Uterus (tissue), 2 donors: ENCODE data around the gene CYFIP1.

Experiments
- POLR2A ChIP-seq, 2 donors: fragments of 450-650 bp; IDR thresholded peaks; one replicate each; pipeline ENCODE4 v1.6.1; 2016; ENCODE audit warnings: antibody characterized with exemption in 2 of 2, mild to moderate bottlenecking in 1 of 2, moderate library complexity in 1 of 2
- TF ChIP-seq, protein P1 (sequence below), 4 experiments: fragments of 200-600 bp in 2 of 4; fragments of 450-650 bp in 2 of 4; sonication (generic) in 2 of 4; IDR thresholded peaks; one replicate each; pipeline ENCODE4 v1.5.1; 2016 to 2019; ENCODE audit warnings: antibody characterized with exemption in 4 of 4, mild to moderate bottlenecking in 2 of 4, moderate library complexity in 1 of 4

DNA sequence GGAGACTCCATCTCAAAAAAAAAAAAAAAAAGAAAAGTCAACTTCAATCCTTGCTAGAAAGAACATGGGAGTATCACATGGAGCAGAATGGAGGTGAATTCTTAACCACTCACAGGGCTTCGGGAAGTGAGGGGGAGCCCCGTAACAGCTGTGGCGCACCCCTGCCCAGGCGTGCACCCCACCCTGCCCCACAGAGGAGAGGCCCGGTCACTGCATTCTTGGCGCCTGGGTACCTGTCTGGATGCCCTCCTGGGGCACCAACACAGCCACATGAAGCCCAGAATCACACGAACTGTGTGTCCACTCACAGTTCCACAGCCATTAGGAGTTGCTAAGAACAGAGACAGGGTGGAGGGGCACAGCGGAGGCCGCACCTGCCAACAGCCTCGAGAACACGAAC is 89.9 kb downstream of the CYFIP1 start:
- TF ChIP-seq, protein P1, sequence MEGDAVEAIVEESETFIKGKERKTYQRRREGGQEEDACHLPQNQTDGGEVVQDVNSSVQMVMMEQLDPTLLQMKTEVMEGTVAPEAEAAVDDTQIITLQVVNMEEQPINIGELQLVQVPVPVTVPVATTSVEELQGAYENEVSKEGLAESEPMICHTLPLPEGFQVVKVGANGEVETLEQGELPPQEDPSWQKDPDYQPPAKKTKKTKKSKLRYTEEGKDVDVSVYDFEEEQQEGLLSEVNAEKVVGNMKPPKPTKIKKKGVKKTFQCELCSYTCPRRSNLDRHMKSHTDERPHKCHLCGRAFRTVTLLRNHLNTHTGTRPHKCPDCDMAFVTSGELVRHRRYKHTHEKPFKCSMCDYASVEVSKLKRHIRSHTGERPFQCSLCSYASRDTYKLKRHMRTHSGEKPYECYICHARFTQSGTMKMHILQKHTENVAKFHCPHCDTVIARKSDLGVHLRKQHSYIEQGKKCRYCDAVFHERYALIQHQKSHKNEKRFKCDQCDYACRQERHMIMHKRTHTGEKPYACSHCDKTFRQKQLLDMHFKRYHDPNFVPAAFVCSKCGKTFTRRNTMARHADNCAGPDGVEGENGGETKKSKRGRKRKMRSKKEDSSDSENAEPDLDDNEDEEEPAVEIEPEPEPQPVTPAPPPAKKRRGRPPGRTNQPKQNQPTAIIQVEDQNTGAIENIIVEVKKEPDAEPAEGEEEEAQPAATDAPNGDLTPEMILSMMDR (IDR thresholded peaks at IDR 0.05): no peak
- no peak for TF ChIP-seq POLR2A (IDR thresholded peaks at IDR 0.05)
